ENCODE results near the gene PPP3CA.

PPP3CA gene

DNA sequence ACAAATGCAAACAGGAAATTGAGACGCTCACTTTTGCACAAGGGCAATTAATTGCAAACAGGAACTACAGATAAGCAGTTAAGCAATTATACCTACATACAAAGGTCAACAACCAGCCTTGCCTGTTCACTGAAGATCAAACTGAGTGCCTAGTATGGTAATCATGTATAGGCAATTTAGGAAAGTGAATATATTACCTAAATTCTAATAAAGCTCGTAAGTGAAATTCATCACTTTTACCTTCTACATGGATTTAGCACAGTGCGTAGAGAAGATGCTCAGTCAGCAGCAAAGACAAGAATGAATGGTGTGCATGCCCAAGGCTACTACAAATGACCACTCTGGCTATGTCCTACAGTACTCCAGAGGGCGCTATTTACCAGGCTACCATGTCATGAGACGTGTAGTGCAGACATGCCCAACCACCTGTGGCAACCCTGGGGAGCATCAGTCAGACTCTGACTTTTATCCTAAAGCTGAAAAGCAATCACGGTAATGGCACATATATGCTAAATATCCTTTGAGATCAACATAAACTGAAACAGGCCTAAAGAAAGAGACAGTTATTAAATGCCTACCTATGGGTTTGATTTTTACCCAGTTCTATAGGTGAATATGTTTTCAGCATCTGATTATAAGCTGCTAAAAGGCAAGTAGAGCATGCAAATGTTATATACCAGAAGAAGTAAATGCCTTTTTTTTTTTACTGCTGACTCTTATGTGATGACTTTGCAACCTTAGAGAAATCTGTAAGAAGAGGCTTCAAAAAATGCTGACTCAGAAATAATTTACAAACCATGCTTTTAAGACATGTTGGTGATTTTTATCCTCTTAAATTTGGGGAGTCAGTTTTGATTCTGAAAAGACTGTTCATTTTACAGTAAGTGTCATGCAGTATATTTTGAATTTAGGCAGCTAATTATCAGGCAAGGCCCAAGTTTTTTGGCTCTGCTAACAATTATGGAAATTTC is 178.0 kb downstream of the PPP3CA start:
- DNase-seq = no peak

- peak; percentile 17 for DNase-seq
Observed at GRCh38 chr4:101163936-101164335, 183.4 kb downstream of the PPP3CA start.

- no peak for DNase-seq
Observed at GRCh38 chr4:101162990-101163380, 184.3 kb downstream of the PPP3CA start.

- DNase-seq = no peak
Observed at GRCh38 chr4:101160792-101161592, 186.3 kb downstream of the PPP3CA start.

- DNase-seq = no peak
Observed at GRCh38 chr4:101158507-101158906, 188.8 kb downstream of the PPP3CA start.

- no peak for DNase-seq
Observed at GRCh38 chr4:101158134-101158482, 189.2 kb downstream of the PPP3CA start.

- no peak for DNase-seq
Observed at GRCh38 chr4:101157415-101158133, 189.8 kb downstream of the PPP3CA start.

- DNase-seq = no peak
Observed at GRCh38 chr4:101156619-101157310, 190.6 kb downstream of the PPP3CA start.

GRCh38 chr4:101155945-101156344 is 191.4 kb downstream of the PPP3CA start:
- no peak for DNase-seq

GRCh38 chr4:101155368-101155767 is 192.0 kb downstream of the PPP3CA start:
- DNase-seq = no peak

DNA sequence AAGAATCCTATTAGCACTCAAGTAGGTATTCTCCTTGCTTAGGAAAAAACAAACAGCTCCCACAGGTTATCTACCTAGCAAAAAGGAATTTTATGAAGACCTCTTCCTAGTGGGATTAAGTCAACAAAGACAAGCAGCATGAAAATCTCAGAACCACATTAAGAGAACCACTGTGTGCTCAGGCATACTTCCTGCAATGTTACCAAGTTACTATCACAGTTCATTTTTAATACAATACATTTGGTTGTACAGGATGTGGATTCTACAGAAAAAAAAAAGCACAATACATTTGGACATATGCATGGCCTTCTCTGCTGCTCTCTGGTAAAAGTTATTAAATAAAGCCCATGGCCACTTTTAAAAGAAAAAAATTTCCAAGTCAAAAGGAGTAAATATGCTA is 193.7 kb downstream of the PPP3CA start:
- no peak for DNase-seq

DNA sequence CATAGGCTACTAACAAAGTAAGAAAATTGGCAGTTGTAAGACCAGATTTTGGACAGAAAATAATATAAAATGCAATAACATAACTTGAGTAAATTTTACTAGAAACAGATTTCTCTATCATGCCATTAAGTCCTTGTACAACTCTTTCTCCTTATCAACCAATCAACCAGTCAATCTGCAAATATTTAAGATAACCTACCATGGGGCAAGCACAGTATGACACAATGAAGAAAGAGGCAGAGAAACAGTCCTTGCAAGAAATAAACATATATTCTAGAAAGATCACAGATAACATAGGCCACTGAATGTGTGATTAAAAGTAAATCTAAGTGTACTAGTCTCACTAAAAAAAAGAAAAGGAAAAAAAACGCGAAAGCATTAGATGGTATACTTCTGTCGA is 194.8 kb downstream of the PPP3CA start:
- no peak for DNase-seq

DNA sequence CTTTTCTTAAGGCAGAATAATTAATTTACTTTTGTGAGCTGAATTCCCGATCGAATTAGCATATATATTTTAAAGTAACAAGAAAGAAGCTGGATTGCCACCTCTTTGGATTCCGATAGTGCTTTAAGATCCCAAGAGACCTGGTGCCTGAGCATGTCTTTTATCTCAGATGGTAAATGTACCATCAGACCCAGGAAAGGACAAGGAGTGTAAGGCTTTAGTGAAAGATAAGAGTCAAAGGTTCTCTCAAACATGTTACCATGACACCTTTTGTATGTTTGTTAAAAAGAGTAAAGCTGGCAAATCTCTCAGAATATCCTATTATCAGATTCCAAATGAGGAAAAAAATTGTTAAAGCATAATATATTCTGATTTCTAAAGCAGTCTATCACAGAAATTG is 198.8 kb downstream of the PPP3CA start:
- no peak for DNase-seq

DNA sequence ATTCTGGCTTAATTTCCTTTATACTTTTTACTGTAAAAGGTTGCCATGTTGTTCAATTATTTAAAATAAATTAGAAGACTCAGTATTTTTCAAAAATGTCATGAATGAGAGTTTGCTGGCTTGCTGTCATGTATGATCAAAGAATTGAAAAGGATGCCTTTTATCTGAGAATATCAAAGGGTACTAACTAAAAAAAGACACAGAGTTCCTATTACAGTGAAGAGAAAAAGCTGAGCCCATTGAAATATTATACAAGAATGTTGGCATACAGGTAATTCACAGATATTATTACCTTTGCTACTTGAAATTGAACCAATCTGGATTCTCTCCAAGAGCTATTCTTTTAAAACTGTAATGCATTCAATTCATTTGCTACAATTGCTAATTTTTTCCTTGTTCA is 200.0 kb downstream of the PPP3CA start:
- DNase-seq = no peak

GRCh38 chr4:101145021-101145420 is 202.3 kb downstream of the PPP3CA start:
- DNase-seq = no peak

- DNase-seq = no peak
Observed at GRCh38 chr4:101142259-101142658, 205.1 kb downstream of the PPP3CA start.

DNA sequence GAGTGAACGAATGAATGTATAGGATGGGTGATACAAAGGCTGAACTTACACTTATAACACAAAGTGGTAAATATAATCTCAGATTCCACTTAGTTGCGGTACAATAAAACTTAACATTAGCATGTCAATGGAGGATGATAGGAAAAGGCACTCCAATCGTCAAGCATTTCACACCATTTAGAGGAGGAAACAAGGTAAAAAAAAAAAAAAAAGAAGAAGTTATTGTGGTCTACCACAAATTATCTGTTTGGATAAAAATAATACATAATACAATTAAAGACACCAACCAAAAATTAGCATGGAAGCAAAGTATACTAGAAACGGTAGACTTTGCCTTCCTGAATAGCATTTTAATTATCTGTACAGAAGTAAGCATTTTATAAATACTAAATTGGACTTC is 205.5 kb downstream of the PPP3CA start:
- no peak for DNase-seq

DNA sequence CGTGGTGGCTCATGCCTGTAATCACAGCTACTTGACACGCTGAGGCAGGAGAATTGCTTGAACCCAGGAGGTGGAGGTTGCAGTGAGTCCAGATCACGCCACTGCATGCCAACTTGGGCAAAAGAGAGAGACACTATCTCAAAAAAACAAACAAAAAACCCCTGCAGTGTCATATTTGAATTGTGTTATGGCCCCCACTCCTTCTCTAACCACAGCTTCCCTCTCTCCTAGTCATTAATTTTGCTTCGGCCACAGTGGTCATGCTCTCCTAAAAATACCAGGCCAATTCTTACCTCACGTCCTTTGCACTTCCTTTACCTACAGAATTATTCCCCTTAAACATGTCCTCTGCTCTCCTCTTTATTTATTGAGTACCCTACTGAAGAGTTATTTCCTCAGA is 206.1 kb downstream of the PPP3CA start:
- no peak for DNase-seq

DNA sequence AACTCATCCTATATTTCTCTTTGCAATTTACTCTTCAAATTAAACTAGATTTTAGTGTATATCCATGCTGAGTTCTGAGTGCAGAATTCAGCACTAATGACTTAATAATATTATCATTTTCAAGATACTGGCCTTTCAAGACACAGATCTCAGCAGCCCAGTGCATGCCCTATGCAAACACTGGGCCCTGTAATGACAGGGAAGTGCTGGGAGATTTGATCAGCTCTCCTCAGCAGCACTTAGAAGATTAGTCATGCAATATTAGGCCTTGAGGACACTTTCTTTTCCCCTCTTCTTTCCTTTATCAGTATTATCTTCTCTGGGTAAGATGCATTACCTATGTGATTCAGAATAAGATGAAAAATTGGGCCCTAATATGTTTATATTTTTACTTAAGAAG is 207.1 kb downstream of the PPP3CA start:
- DNase-seq = no peak

DNA sequence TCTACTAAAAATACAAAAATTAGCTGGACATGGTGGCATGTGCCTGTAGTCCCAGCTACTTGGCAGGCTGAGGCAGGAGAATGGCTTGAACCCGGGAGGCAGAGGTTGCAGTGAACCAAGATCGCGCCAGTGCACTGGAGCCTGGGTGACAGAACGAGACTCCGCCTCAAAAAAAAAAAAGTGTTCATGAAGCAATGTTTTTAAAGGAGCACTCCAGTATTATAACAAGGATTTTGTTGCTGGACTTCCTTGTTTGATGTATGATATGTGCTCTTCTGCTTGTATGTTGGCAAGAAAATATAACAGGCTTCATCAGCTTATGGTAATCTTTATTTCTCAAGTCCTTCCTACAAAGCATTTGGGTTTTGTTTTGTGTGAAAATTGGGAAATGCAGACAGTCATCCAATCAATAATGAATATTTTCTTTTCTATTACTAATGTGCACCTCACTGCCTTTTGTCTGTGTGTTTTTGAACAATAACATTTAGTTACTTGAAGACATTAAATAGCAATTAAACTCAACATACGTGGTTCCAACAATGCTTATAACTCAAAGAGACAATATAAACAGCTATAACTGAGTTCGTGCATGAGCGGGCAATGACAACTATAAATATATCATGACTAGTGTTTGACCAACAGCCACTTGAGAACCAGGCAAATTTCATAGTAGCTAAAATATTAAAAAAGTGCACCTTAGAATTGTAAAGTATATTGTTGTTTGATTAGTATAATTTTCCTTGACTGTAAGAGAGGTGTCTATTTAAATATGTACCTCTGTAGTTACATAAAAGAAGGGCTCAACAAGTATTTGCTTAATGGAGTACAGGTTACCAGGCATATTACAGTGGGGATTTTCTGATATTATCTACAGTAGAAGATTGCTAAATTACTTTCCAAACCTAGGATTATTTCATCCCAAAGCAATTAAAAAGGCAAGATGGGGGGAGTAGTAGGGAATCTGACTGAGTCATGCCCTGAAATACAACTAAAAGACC is 210.7 kb downstream of the PPP3CA start:
- no peak for DNase-seq

DNA sequence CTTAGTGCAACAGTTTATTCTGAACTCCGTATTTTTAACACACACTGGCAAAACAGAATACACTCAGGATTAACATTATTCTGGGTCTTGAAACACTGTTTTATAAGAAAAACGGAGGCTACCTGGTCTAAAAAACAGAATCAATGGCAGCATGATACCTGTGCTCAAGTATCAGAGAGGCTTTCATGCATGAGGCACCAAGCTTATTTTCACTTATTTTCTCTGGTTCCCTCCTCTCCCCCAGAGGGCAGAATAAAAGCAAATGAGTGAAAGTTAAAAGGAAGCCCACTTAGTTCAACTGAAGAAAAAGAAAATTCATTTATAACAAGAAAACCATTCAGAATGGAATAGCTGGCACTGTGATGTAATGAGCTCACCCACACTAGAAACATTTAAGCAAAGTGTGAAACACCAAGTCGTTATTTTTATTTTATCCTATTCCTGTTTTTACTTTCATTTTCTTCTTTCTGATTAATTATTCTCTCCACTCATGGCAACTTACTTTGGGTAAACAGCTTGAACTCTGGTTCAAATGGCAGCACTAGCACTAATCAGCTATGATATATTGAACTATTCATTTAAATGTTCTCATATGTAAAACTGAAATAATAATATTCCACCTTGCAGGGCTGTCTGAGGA is 211.8 kb downstream of the PPP3CA start:
- DNase-seq = no peak

All from T1000 (cell line).